SK-N-MC (cell line): ENCODE results near the gene CIB4.

Experiments used
- DNase-seq: peaks from one replicate; pipeline ENCODE4 v3.0.0-alpha.2; 2011; ENCODE audit warnings: low read depth, low spot score
- H3K27ac ChIP-seq: fragments of 200-600 bp; sonication (generic); 2 replicates; pipeline ENCODE4 v1.5.1; 2016; ENCODE audit warnings: mixed run types
- H3K36me3 ChIP-seq: fragments of 200-600 bp; sonication (generic); 2 replicates; pipeline ENCODE4 v1.6.1; 2017; ENCODE audit warnings: antibody characterized with exemption, low read length, mixed read lengths; ENCODE audit not compliant: insufficient read depth
- H3K4me3 ChIP-seq: fragments of 200-600 bp; sonication (generic); 2 replicates; pipeline ENCODE4 v1.5.1; 2016
- H3K9ac ChIP-seq: fragments of 200-600 bp; sonication (generic); 2 replicates; pipeline ENCODE4 v1.8.0; 2017; ENCODE audit warnings: mixed run types, mixed read lengths; ENCODE audit not compliant: insufficient read length
- H3K9me3 ChIP-seq: fragments of 200-600 bp; sonication (generic); 2 replicates; pipeline ENCODE4 v1.6.1; 2017; ENCODE audit warnings: low read depth, mild to moderate bottlenecking, antibody characterized with exemption, low read length, moderate library complexity, mixed read lengths
- EZH2 ChIP-seq: fragments of 200-600 bp; sonication (generic); IDR thresholded peaks from one replicate; pipeline ENCODE4 v1.6.1; 2017; ENCODE audit warnings: antibody characterized with exemption
- FOXP2 ChIP-seq: optimal IDR thresholded peaks from 2 replicates; pipeline ENCODE3; 2011; ENCODE audit warnings: mild to moderate bottlenecking, moderate library complexity; ENCODE audit not compliant: insufficient read depth; ENCODE audit errors: extremely low read length, control extremely low read depth
- POLR2AphosphoS5 ChIP-seq: IDR thresholded peaks from 2 replicates; pipeline ENCODE4 v1.6.1; 2012; ENCODE audit warnings: mild to moderate bottlenecking, low read depth, low read length, borderline replicate concordance

Gene CIB4

GRCh38 chr2:26602575-26602974 lies 38.6 kb downstream of the CIB4 start:
- H3K36me3 ChIP-seq: no peaks in the 10 kb centered on the region
- no peak overlapping the region for H3K9ac ChIP-seq
- no peak for DNase-seq
- no peaks in the 10 kb centered on the region for H3K9me3 ChIP-seq
- H3K27ac ChIP-seq: no peak overlapping the region
- no peak for TF ChIP-seq FOXP2
- TF ChIP-seq EZH2: no peak
- no peak for TF ChIP-seq POLR2AphosphoS5
- H3K4me3 ChIP-seq: no peak overlapping the region

GRCh38 chr2:26599387-26599786 lies 41.8 kb downstream of the CIB4 start:
- DNase-seq: no peak
- no peak overlapping the region for H3K4me3 ChIP-seq
- TF ChIP-seq EZH2: no peak
- TF ChIP-seq FOXP2: no peak
- TF ChIP-seq POLR2AphosphoS5: no peak
- no peak overlapping the region for H3K9ac ChIP-seq
- H3K27ac ChIP-seq: no peak overlapping the region
- no peaks in the 10 kb centered on the region for H3K9me3 ChIP-seq
- H3K36me3 ChIP-seq: no peaks in the 10 kb centered on the region

- Histone ChIP-seq H3K27ac (no peak overlapping the region), H3K4me3 (no peak overlapping the region), H3K9ac (no peak overlapping the region), H3K36me3 (no peaks in the 10 kb centered on the region), H3K9me3 (no peaks in the 10 kb centered on the region)
- no peak for DNase-seq
- TF ChIP-seq POLR2AphosphoS5 (no peak), FOXP2 (no peak), EZH2 (no peak)
Measured at GRCh38 chr2:26598996-26599373, 42.2 kb downstream of the CIB4 start.

GRCh38 chr2:26598336-26598995 lies 42.7 kb downstream of the CIB4 start:
- Histone ChIP-seq H3K36me3 (no peaks in the 10 kb centered on the region), H3K9ac (no peak overlapping the region), H3K9me3 (no peaks in the 10 kb centered on the region), H3K4me3 (no peak overlapping the region), H3K27ac (no peak overlapping the region)
- TF ChIP-seq EZH2 (no peak), POLR2AphosphoS5 (no peak), FOXP2 (no peak)
- DNase-seq: no peak

- H3K9ac ChIP-seq: no peak overlapping the region
- no peaks in the 10 kb centered on the region for H3K9me3 ChIP-seq
- DNase-seq: no peak
- H3K27ac ChIP-seq: no peak overlapping the region
- TF ChIP-seq FOXP2 (no peak), POLR2AphosphoS5 (no peak), EZH2 (no peak)
- H3K4me3 ChIP-seq: no peak overlapping the region
- H3K36me3 ChIP-seq: no peaks in the 10 kb centered on the region
Measured at GRCh38 chr2:26597197-26597596, 44.0 kb downstream of the CIB4 start.

- DNase-seq: no peak
- no peaks in the 10 kb centered on the region for H3K9me3 ChIP-seq
- no peak for TF ChIP-seq EZH2
- no peak for TF ChIP-seq POLR2AphosphoS5
- TF ChIP-seq FOXP2: no peak
- no peaks in the 10 kb centered on the region for H3K36me3 ChIP-seq
- no peak overlapping the region for H3K4me3 ChIP-seq
- no peak overlapping the region for H3K9ac ChIP-seq
- H3K27ac ChIP-seq: no peak overlapping the region
Measured at GRCh38 chr2:26595146-26595545, 46.0 kb downstream of the CIB4 start.

GRCh38 chr2:26591619-26592505 lies 49.3 kb downstream of the CIB4 start:
- Histone ChIP-seq H3K36me3 (no peaks in the 10 kb centered on the region), H3K9ac (no peak overlapping the region), H3K9me3 (no peaks in the 10 kb centered on the region), H3K4me3 (no peak overlapping the region), H3K27ac (no peak overlapping the region)
- no peak for DNase-seq
- TF ChIP-seq POLR2AphosphoS5 (no peak), EZH2 (no peak), FOXP2 (no peak)

GRCh38 chr2:26590980-26591618 lies 50.1 kb downstream of the CIB4 start:
- H3K27ac ChIP-seq: no peak overlapping the region
- no peaks in the 10 kb centered on the region for H3K9me3 ChIP-seq
- no peaks in the 10 kb centered on the region for H3K36me3 ChIP-seq
- H3K4me3 ChIP-seq: no peak overlapping the region
- TF ChIP-seq POLR2AphosphoS5 (no peak), EZH2 (no peak), FOXP2 (no peak)
- no peak for DNase-seq
- no peak overlapping the region for H3K9ac ChIP-seq
